T-helper 9 cell (primary cell): Measurements from ENCODE around the gene FAM177B.

ENCODE experiments used
- DNase-seq: peaks from one replicate; pipeline ENCODE4 v3.0.0-alpha.2; 2020

The FAM177B gene

DNA sequence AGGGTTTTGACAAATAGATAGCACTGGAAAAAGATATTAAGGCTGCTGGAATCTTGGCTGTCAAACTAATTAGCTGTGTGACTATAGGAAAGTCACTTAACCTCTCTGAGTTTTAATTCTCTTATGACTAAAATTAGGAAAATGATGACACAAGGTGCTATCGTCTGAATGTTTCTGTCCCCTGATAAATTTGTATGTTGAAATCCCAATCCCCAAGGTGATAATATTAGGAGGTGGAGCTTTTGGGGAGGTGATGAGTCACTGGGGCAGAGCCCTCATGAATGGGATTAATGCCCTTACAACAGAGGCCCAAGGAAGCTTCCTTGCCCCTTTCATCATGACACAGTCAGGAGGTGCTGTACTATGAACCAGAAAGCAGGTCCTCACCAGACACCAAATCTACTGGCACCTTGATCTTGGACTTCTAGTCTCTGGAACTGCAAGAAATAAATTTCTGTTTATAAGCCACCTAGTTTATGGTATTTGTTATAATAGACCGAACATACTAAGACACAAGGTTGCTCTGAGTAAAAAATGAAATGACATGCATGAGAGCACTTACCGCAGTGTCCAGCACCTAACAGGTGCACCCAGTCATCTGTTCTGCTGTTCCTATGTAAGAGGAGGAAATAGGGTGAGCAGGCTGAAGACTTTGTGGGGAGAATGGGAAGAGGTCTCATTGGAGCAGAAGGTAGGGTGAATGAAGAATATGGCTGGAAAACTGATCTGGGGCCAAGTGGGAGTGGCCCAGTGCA is 51.6 kb downstream of the FAM177B start:
- no peak for DNase-seq

DNA sequence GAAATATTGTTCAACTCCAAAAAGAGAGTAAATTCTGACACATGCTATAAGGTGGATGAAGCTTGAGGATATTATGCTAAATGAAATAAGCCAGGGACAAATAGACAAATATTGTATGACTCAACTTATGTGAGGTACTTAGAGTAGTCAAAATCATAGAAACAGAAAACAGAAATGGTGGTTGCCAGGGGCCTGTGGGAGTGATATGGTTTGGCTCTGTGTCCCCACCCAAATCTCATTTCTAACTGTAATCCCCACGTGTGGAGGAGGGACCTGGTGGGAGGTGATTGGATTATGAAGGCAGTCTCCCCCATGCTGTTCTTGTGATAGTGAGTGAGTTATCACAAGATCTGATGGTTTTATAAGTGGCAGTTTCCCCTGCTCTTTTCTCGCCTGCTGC is 53.1 kb downstream of the FAM177B start:
- no peak for DNase-seq

DNA sequence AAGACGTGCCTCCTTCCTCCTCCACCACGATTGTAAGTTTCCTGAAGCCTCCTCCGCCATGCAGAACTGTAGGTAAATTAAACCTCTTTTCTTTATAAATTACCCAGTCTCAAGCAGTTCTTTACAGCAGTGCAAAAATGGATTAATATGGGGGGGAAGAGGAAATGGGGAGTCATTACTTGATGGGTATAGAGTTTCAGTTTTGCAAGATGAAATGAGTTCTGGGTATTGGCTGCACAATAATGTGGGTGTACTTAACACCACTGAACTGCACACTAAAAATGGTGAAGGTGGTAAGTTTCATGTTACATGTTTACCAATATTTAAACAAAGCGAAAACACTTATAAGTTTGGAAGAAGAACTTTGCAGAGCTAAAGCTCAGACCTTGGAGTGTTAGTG is 53.5 kb downstream of the FAM177B start:
- no peak for DNase-seq

DNA sequence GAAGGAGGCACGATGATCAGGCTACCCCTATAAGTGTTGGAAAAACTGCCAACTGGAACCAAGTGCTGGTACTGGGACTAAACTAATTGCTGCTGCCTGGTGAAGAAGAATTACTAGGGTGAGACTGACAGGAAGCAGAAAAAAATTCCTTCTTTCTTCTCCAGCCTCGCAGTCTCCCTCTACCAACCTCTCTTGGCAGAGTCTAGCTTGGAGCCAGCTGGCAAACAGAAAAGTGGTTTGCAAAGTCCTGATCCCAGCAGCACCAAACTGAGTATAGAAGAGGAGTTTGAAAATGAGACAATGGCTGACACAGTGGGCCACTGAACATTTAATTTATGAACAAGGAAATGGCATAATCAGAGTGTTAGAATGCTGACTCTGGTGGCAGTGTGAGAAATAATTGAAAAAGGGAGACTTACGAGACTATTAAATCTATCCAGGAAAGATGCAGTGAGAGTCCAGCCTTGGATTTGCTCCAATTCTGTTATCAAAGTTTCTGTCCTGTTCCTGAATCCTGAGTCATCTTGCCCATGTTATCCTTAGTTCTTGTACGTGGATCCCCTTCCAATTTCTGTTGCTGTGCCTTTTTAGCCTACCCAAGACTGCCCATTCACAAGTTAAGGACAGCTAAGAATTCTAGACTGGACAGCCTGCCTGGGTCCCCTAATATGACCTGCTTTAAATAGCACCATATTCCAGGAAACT is 54.2 kb downstream of the FAM177B start:
- DNase-seq = no peak

DNA sequence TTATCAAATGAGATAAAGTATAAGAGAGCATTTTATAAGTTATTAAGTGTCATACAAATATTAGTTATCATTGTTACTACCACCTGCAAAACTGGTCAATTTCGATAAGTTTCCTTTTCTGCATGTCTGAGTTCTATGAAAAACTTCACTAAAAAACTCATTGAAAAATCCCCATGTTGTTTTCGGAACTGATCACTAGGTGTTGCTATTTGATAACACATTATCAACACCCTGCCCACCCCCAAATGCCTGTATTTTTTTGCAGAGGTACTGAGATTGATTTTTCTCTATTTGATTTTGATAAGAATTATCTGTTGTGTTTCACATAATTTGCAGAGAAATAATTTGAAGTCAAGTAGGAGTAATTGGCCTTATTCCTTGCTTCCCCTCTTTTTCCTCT is 55.7 kb downstream of the FAM177B start:
- no peak for DNase-seq

DNA sequence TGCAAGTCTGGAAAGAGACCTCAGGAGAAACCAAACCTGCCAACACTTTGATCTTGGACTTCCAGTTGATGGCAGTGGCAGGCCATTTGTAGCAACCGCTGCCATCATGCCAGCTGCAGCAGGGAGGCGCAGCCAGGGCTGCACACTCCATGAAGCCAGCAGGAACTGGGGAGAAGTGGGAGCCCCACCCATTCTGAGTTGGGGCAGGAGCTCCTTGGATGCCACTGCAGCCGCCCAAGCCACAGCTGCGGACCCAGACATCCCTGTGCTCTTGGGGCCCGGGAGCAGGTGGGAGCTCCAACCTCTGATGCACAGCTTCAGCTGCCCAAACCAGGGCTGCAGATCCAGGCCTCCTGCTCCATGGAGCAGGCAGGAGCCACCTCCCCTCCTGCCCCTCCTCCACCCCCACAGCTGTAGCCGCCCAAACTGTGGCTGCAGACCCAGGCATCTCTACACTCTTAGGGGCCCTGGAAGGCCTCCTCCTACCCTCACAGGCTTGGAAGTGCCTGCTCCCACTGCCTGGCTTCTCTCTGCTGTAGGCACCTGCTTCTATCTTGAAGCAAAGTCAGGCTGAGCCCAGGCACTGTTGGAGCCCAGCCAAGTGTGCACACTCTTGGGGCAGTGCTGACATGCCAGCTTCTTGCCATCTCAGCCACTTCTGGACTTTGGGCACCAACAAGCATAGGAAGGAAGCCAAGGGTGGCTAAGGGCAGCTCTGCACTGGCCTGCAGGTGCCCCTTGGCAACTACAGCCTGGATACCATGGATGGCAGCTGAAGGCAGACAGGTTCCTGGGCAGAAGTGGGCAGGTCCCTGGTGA is 57.9 kb downstream of the FAM177B start:
- no peak for DNase-seq

DNA sequence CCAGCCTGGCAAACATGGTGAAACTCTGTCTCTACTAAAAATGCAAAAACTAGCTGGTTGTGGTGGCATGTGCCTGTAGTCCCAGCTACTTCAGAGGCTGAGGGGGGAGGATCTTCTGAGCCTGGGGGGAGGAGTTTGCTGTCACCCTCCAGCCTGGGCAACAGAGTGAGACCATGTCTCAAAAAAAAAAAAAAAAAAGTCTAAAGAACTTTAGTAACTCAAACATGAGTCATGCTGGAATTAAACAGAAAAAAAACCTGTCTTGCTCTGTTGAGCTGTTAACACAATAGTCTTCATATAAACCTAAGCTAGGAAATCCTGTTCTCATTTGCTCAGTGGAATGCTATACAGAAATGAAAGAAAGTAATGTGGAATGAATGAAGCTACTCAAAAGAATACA is 61.1 kb downstream of the FAM177B start:
- DNase-seq = no peak

DNA sequence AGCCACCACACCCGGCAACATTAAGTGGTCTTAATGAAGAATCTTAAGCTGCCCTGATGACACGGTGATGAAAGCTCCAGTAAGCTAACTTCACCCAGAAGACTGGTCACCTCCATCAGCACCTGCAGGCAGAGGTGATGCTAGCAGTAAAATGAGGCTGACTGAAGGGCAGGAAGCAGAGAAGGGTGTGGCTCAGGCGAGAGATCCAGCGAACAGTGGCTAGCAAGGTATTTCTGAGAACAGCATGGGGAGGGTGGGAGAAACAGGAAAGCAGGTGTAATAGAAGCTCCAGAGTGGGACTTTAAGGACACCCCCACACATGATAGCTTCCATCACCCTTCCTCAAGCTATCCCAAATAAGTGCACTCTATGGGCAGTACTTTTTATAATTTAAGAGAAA is 62.0 kb downstream of the FAM177B start:
- no peak for DNase-seq
